Measurements from ENCODE around the gene CLEC12A. TPM values are rescaled to one million over a fixed set of nuclear protein-coding genes. Genes with fewer than 3 reads are reported as not detected.
"Not testable (repeated sequence)": the region's sequence is repeated elsewhere in the genome, so short reads cannot be mapped to it uniquely, and the experiment has no call there.

The CLEC12A gene
- total and polyA plus RNA-seq, 12 donors = 0.36 to 2.3 (median 1.6) TPM; not detected in 2

- intact Hi-C loops (cut with DNase I) = no loop called here
- no peak overlapping the region for H3K4me3 ChIP-seq
These were observed 45.7 kb downstream of the CLEC12A start for GRCh38 chr12:10016881-10017280.

GRCh38 chr12:10018386-10018785 lies 47.2 kb downstream of the CLEC12A start:
- no peak for DNase-seq
- H3K36me3 ChIP-seq (replicated peaks in 1 of 2) = no peaks in the 10 kb centered on the region
- no peaks in the 10 kb centered on the region for H3K9me3 ChIP-seq (replicated peaks in 1 of 3)
- H3K4me1 ChIP-seq (replicated peaks in 1 of 2) = no peaks in the 10 kb centered on the region
- H3K4me3 ChIP-seq = no peak overlapping the region
- intact Hi-C loops (cut with DNase I) = no loop called here
- no peak overlapping the region for H3K27ac ChIP-seq
- H3K27me3 ChIP-seq = no peaks in the 10 kb centered on the region
- TF ChIP-seq CTCF (IDR thresholded peaks at IDR 0.05) (no peak), POLR2A (IDR thresholded peaks at IDR 0.05) (no peak)
- WGBS, 4 donors = 70 to 82% (median 73%) methylated on average over 5 of the region's 5 CpGs

More at GRCh38 chr12:10016881-10017280, 45.7 kb downstream of the CLEC12A start:
- no peaks in the 10 kb centered on the region for H3K4me1 ChIP-seq (replicated peaks in 1 of 2)
- DNase-seq = no peak
- no peaks in the 10 kb centered on the region for H3K36me3 ChIP-seq (replicated peaks in 1 of 2)
- TF ChIP-seq POLR2A (IDR thresholded peaks at IDR 0.05) (no peak), CTCF (IDR thresholded peaks at IDR 0.05) (no peak)
- no peaks in the 10 kb centered on the region for H3K27me3 ChIP-seq
- H3K27ac ChIP-seq = no peak overlapping the region
- H3K9me3 ChIP-seq (replicated peaks in 1 of 3) = no peaks in the 10 kb centered on the region
- WGBS, 4 donors = 2 to 17% (median 5%) methylated on average over 1 of the region's 1 CpG

- Histone ChIP-seq H3K4me1 (replicated peaks in 1 of 2) (no peaks in the 10 kb centered on the region), H3K36me3 (replicated peaks in 1 of 2) (no peaks in the 10 kb centered on the region), H3K4me3 (no peak overlapping the region), H3K9me3 (replicated peaks in 1 of 3) (no peaks in the 10 kb centered on the region), H3K27ac (no peak overlapping the region), H3K27me3 (no peaks in the 10 kb centered on the region)
- intact Hi-C loops (cut with DNase I) = no loop called here
- WGBS, 4 donors = 58 to 81% (median 80%) methylated on average over 3 of the region's 3 CpGs
- no peak for TF ChIP-seq POLR2A (IDR thresholded peaks at IDR 0.05)
- no peak for DNase-seq
These were observed 50.1 kb downstream of the CLEC12A start for GRCh38 chr12:10021342-10021741.

GRCh38 chr12:10025236-10025635 lies 54.0 kb downstream of the CLEC12A start:
- Histone ChIP-seq H3K27me3 (no peaks in the 10 kb centered on the region), H3K4me3 (no peak overlapping the region), H3K4me1 (replicated peaks in 1 of 2) (no peaks in the 10 kb centered on the region), H3K36me3 (replicated peaks in 1 of 2) (no peaks in the 10 kb centered on the region), H3K27ac (no peak overlapping the region), H3K9me3 (replicated peaks in 1 of 3) (no peaks in the 10 kb centered on the region)
- intact Hi-C loops (cut with DNase I) = no loop called here
- WGBS, 4 donors = 62 to 92% (median 79%) methylated on average over 3 of the region's 3 CpGs
- TF ChIP-seq CTCF (IDR thresholded peaks at IDR 0.05) (no peak), POLR2A (IDR thresholded peaks at IDR 0.05) (no peak)
- DNase-seq = no peak

- H3K27me3 ChIP-seq; H3K9me3 ChIP-seq (replicated peaks in 1 of 3); DNase-seq; H3K36me3 ChIP-seq (replicated peaks in 1 of 2); intact Hi-C loops (cut with DNase I); H3K4me3 ChIP-seq; H3K27ac ChIP-seq; H3K4me1 ChIP-seq (replicated peaks in 1 of 2): not testable (repeated sequence)
- 72 to 83% (median 77%) methylated on average over 4 of the region's 4 CpGs for WGBS, 4 donors
These were observed 55.5 kb downstream of the CLEC12A start for GRCh38 chr12:10026666-10027065.

Data from adrenal gland (tissue), 12 donors.